WTC11 (cell line): ENCODE results near the gene ELMO1. TPM values are rescaled to one million over a fixed set of nuclear protein-coding genes. Genes with fewer than 3 reads are reported as not detected.

Source experiments
- ATAC-seq: fragments of 200-7000 bp; cut with Tn5 transposase; 2 replicates; pipeline ENCODE4 v1.10.0; 2021; ENCODE audit warnings: mild to moderate bottlenecking, moderate library complexity
- CTCF ChIA-PET: fragments of 300-600 bp; sonication (Branson Sonifier 250); formaldehyde crosslinking; loops from one replicate; lab custom pipeline; 2021; ENCODE audit warnings: antibody characterized with exemption; lab: Charles Lee
- POLR2A ChIA-PET: fragments of 350-600 bp; sonication (Branson Sonifier 250); formaldehyde crosslinking; loops from one replicate; lab custom pipeline; 2021; ENCODE audit warnings: antibody characterized with exemption; lab: Charles Lee
- DNase-seq: peaks from one replicate; pipeline ENCODE4 v3.0.0; 2021; ENCODE audit warnings: low spot score
- H3K27ac Mint-ChIP-seq: 2 replicates; pipeline ENCODE4 v1.8.0; 2021; ENCODE audit warnings: mixed read lengths
- H3K27me3 Mint-ChIP-seq: 2 replicates; pipeline ENCODE4 v1.8.0; 2021; ENCODE audit warnings: low read depth, mild to moderate bottlenecking, moderate library complexity, mixed read lengths
- H3K36me3 Mint-ChIP-seq: 2 replicates; pipeline ENCODE4 v1.8.0; 2021; ENCODE audit warnings: mixed read lengths
- H3K4me1 Mint-ChIP-seq: 2 replicates; pipeline ENCODE4 v1.8.0; 2022; ENCODE audit warnings: mixed read lengths
- H3K4me3 Mint-ChIP-seq: 2 replicates; pipeline ENCODE4 v1.8.0; 2021; ENCODE audit warnings: mild to moderate bottlenecking, moderate library complexity, mixed read lengths
- H3K9me3 Mint-ChIP-seq: 2 replicates; pipeline ENCODE4 v1.8.0; 2021; ENCODE audit warnings: mixed read lengths
- ARID4B ChIP-seq: sonication (generic); formaldehyde crosslinking; IDR thresholded peaks from 2 replicates; pipeline ENCODE4 v1.8.0; 2023; ENCODE audit warnings: missing genetic modification reagents, mild to moderate bottlenecking, borderline replicate concordance
- ATF3 ChIP-seq: sonication (generic); formaldehyde crosslinking; conservative IDR thresholded peaks from 2 replicates; pipeline ENCODE4 v1.8.1; 2022; ENCODE audit warnings: mild to moderate bottlenecking, missing genetic modification reagents
- CTCF ChIP-seq: fragments of 200-600 bp; IDR thresholded peaks from 2 replicates; pipeline ENCODE4 v1.8.0; 2022; ENCODE audit warnings: antibody characterized with exemption
- ELF4 ChIP-seq: sonication (generic); formaldehyde crosslinking; IDR thresholded peaks from 2 replicates; pipeline ENCODE4 v1.8.1; 2022; ENCODE audit warnings: low read depth, mild to moderate bottlenecking, moderate library complexity, missing genetic modification reagents
- EMX1 ChIP-seq: fragments of 250-450 bp; sonication (Bioruptor Pico); IDR thresholded peaks from 2 replicates; pipeline ENCODE4 v1.8.0; 2021; ENCODE audit warnings: mild to moderate bottlenecking
- ESRRA ChIP-seq: sonication (generic); formaldehyde crosslinking; IDR thresholded peaks from 2 replicates; pipeline ENCODE4 v1.8.1; 2022; ENCODE audit warnings: mild to moderate bottlenecking, missing genetic modification reagents, borderline replicate concordance
- ETV6 ChIP-seq: sonication (generic); formaldehyde crosslinking; IDR thresholded peaks from 2 replicates; pipeline ENCODE4 v1.8.1; 2022; ENCODE audit warnings: mild to moderate bottlenecking, missing genetic modification reagents
- FOXP1 ChIP-seq: sonication (generic); formaldehyde crosslinking; IDR thresholded peaks from 2 replicates; pipeline ENCODE4 v1.8.0; 2022; ENCODE audit warnings: missing genetic modification reagents, mild to moderate bottlenecking, moderate library complexity, borderline replicate concordance
- GABPB1 ChIP-seq: sonication (generic); formaldehyde crosslinking; IDR thresholded peaks from 2 replicates; pipeline ENCODE4 v1.8.1; 2023; ENCODE audit warnings: mild to moderate bottlenecking, missing genetic modification reagents
- GRHL2 ChIP-seq: fragments of 250-450 bp; sonication (Bioruptor Pico); IDR thresholded peaks from 2 replicates; pipeline ENCODE4 v1.8.0; 2022; ENCODE audit warnings: mild to moderate bottlenecking, moderate library complexity; ENCODE audit not compliant: insufficient replicate concordance, severe bottlenecking
- JUN ChIP-seq: sonication (generic); formaldehyde crosslinking; IDR thresholded peaks from 2 replicates; pipeline ENCODE4 v1.8.0; 2023; ENCODE audit warnings: mild to moderate bottlenecking, missing genetic modification reagents
- MLX ChIP-seq: sonication (generic); formaldehyde crosslinking; IDR thresholded peaks from 2 replicates; pipeline ENCODE4 v1.8.1; 2023; ENCODE audit warnings: mild to moderate bottlenecking, missing genetic modification reagents, moderate library complexity
- NFYB ChIP-seq: sonication (generic); formaldehyde crosslinking; conservative IDR thresholded peaks from 2 replicates; pipeline ENCODE4 v1.8.0; 2022; ENCODE audit warnings: low read depth, missing genetic modification reagents
- PRRX2 ChIP-seq: fragments of 250-450 bp; sonication (Bioruptor Pico); IDR thresholded peaks from 2 replicates; pipeline ENCODE4 v1.8.0; 2021; ENCODE audit warnings: mild to moderate bottlenecking
- RELA ChIP-seq: sonication (generic); formaldehyde crosslinking; IDR thresholded peaks from 2 replicates; pipeline ENCODE4 v1.8.1; 2022; ENCODE audit warnings: missing genetic modification reagents, mild to moderate bottlenecking, borderline replicate concordance
- USF1 ChIP-seq: sonication (generic); formaldehyde crosslinking; IDR thresholded peaks from 2 replicates; pipeline ENCODE4 v1.8.0; 2022; ENCODE audit warnings: mild to moderate bottlenecking, missing genetic modification reagents
- USF2 ChIP-seq: sonication (generic); formaldehyde crosslinking; IDR thresholded peaks from 2 replicates; pipeline ENCODE4 v1.8.1; 2023; ENCODE audit warnings: mild to moderate bottlenecking, missing genetic modification reagents, moderate library complexity
- ZNF121 ChIP-seq: sonication (generic); formaldehyde crosslinking; IDR thresholded peaks from 2 replicates; pipeline ENCODE4 v1.8.0; 2023; ENCODE audit warnings: missing genetic modification reagents
- ZNF281 ChIP-seq: sonication (generic); formaldehyde crosslinking; IDR thresholded peaks from 2 replicates; pipeline ENCODE4 v1.8.0; 2023; ENCODE audit warnings: mild to moderate bottlenecking, missing genetic modification reagents
- ZNF671 ChIP-seq: fragments of 250-450 bp; sonication (Bioruptor Pico); IDR thresholded peaks from 2 replicates; pipeline ENCODE4 v1.8.0; 2021; ENCODE audit warnings: mild to moderate bottlenecking
- total RNA-seq: library from RNA; stranded (reverse); gene quantifications from 3 replicates; pipeline ENCODE4 v1.2.3, GENCODE V29; 2021

The ELMO1 gene
- total RNA-seq, 1 experiment from 2014 or later, result 19.4 TPM

- Mint-ChIP-seq H3K4me1 (peaks cover 34% of the 10 kb centered on the region), H3K27ac (no peak overlapping the region)
- TF ChIP-seq ZNF281 (CRISPR knock-in tag) (no peak), ELF4 (no peak), USF1 (CRISPR knock-in tag) (no peak), MLX (CRISPR knock-in tag) (no peak), CTCF (no peak), ESRRA (CRISPR knock-in tag) (no peak), RELA (CRISPR knock-in tag) (no peak)
- TF ChIP-seq, all 79 proteins: peak for 0
- DNase-seq (no peak), ATAC-seq (peak; percentile 59)
- Mint-ChIP-seq H3K4me3 (no peak overlapping the region), H3K27me3 (no peaks in the 10 kb centered on the region), H3K9me3 (peaks cover 4% of the 10 kb centered on the region), H3K36me3 (0 out of 2 replicates have a peak, but pooled peaks cover 3% of the 10 kb centered on the region)
- ChIA-PET CTCF (interaction anchor here (1.1 to 3.1 kb wide), 3 partner anchors 14 to 307 kb away, joined by 3 to 9 read pairs (median 3); no protein-coding TSS in a partner anchor), POLR2A (no interaction called here)
Measured at GRCh38 chr7:36875794-36876193, 572.9 kb downstream of the ELMO1 start.

- H3K9me3 Mint-ChIP-seq, result peaks cover 4% of the 10 kb centered on the region
- DNase-seq (no peak), ATAC-seq (no peak)
- no peaks in the 10 kb centered on the region; the same call in 1 of the 2 replicates for H3K27me3 Mint-ChIP-seq
- POLR2A ChIA-PET, result no interaction called here
- no peak overlapping the region for H3K4me3 Mint-ChIP-seq
- no peak overlapping the region for H3K27ac Mint-ChIP-seq
- peaks cover 50% of the 10 kb centered on the region for H3K4me1 Mint-ChIP-seq
- CTCF ChIA-PET, result no interaction called here
- TF ChIP-seq EMX1 (CRISPR knock-in tag) (no peak), USF1 (CRISPR knock-in tag) (no peak), GRHL2 (CRISPR knock-in tag) (no peak), ATF3 (CRISPR knock-in tag) (no peak), ZNF671 (CRISPR knock-in tag) (no peak), GABPB1 (CRISPR knock-in tag) (no peak), USF2 (CRISPR knock-in tag) (no peak), ZNF121 (CRISPR knock-in tag) (no peak), ETV6 (CRISPR knock-in tag) (no peak), NFYB (CRISPR knock-in tag) (no peak), FOXP1 (CRISPR knock-in tag) (no peak), PRRX2 (CRISPR knock-in tag) (no peak), ARID4B (no peak), RELA (CRISPR knock-in tag) (no peak), JUN (CRISPR knock-in tag) (no peak)
- 0 out of 2 replicates have a peak, but pooled peaks cover 3% of the 10 kb centered on the region for H3K36me3 Mint-ChIP-seq
Measured at GRCh38 chr7:36874041-36874440, 574.6 kb downstream of the ELMO1 start.
